ENCODE results near the gene BCR.

The BCR gene

GRCh38 chr22:23231471-23232093, 51.3 kb downstream of the BCR start:
- H3K4me3 ChIP-seq (ENCODE audit: low read length) = no peak overlapping the region
- DNase-seq (ENCODE audit: low read depth) = no peak
- TF ChIP-seq, protein P1, sequence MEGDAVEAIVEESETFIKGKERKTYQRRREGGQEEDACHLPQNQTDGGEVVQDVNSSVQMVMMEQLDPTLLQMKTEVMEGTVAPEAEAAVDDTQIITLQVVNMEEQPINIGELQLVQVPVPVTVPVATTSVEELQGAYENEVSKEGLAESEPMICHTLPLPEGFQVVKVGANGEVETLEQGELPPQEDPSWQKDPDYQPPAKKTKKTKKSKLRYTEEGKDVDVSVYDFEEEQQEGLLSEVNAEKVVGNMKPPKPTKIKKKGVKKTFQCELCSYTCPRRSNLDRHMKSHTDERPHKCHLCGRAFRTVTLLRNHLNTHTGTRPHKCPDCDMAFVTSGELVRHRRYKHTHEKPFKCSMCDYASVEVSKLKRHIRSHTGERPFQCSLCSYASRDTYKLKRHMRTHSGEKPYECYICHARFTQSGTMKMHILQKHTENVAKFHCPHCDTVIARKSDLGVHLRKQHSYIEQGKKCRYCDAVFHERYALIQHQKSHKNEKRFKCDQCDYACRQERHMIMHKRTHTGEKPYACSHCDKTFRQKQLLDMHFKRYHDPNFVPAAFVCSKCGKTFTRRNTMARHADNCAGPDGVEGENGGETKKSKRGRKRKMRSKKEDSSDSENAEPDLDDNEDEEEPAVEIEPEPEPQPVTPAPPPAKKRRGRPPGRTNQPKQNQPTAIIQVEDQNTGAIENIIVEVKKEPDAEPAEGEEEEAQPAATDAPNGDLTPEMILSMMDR (IDR thresholded peaks at IDR 0.05; ENCODE audit: insufficient read depth, low read depth, low read length, missing control alignments) = no peak

DNA sequence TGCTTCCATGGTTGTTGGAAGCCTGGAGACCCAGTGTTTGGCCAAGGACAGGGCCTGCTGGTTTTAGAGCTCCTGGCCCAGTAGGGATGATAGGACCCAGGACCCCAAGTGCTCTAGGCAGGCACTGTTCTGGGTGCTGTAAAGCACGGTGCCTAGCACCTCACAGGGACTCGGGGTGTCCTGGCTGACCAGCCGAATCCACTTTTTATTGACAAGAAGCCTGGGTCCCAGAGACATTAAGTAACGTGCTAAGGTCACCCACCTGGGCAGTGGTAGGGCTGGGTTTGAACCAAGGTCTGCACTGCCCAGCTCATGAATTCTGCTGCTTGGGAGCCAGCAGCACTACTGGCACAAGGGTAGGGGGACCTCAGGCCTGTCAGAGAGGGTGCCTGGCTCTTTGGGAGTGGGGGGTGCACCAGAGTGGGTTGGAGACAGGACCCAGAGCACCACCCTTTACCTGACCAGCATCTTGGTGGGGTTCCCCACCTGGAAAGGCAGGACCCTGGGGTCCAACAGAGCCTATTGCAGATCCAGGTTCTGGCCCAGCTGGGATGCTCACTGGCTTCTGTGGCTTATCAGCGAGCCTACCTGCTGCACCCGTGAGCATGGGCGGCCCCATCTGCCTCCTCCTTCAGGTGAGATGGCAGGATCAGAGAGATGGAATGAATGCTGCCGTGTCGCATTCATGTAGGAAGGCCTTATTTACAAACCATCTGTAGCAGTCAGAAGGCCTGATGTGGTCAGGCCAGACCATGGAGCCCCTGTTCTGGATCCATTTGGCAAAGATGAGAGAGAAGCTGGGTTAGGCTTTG, 52.0 kb downstream of the BCR start:
- TF ChIP-seq, protein P1 (IDR thresholded peaks at IDR 0.05; ENCODE audit: insufficient read depth, low read depth, low read length, missing control alignments) = no peak
- H3K4me3 ChIP-seq (ENCODE audit: low read length) = no peak overlapping the region
- DNase-seq (ENCODE audit: low read depth) = no peak

- no peak for DNase-seq (ENCODE audit: low read depth)
- TF ChIP-seq, protein P1 (IDR thresholded peaks at IDR 0.05; ENCODE audit: insufficient read depth, low read depth, low read length, missing control alignments) = no peak
Observed at GRCh38 chr22:23233084-23233531, 52.8 kb downstream of the BCR start.

DNA sequence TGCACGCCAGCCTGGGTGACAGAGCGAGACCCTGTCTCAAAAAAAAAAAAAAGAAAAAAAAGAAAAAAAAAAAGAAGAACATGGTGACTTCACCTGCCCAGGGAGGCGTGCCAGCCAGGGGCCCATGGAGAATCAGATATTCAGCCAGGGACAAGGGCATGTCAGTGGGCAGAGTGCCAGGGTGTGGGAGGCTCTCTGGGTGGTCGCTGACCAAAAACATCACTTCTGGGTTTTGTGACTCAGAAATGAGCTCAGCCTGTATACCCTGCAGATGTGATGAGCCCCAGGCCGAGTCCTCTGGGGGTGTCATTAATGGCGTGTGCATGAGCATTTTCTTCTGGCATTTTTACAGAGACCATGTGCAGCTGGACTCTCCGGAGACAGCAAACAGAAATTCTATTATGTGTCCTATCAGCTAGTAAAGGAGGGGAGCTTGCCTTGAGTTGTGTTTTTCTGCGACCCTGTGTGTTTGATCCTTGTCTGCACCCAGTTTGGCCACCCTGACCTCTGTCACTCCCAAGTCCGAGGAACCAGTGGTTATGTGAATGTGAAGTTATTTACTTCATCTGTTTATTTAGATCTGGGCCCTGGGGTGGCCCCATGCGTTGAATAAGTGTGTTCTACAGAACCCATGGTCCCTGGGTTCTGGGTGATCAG, 53.6 kb downstream of the BCR start:
- no peak overlapping the region for H3K4me3 ChIP-seq (ENCODE audit: low read length)
- no peak for DNase-seq (ENCODE audit: low read depth)
- TF ChIP-seq, protein P1 (IDR thresholded peaks at IDR 0.05; ENCODE audit: insufficient read depth, low read depth, low read length, missing control alignments) = no peak

More at GRCh38 chr22:23233084-23233531, 52.8 kb downstream of the BCR start:
- H3K4me3 ChIP-seq (ENCODE audit: low read length) = no peak overlapping the region

DNA sequence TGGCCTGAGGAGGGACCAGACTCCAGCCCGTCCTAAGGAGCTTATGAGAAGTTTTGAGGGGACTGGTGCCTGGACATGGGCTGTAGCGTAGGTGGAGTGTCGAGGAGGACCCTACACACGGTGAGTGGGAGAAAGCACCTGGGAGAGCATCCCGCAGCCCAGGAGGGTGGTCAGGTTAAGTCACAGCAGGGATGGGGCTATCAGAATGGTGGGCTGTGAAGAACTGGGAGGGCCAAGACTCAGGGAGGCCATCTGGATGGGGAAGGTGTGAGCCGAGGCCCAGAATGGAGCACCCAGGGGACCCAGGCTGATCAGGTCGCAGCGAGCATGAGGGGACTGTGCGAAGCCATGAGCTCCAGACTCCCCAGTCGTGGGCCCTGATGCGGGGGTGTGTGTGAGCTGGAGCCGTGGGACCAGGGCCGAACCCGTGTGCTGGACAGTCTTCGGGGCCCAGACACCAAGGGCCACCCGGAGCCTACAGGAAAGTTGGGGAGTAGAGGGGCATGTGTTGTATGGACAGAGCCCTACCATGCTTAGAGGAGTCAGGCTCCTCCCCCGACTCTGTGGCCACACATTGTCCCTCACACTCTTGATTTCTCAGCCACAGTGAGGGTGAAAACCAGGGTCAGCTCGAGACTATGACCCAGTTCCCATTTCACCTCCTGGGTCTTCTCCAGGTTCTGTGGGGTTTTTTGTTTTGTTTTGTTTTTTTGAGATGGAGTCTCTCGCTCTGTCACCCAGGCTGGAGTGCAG, 54.3 kb downstream of the BCR start:
- TF ChIP-seq, protein P1 (IDR thresholded peaks at IDR 0.05; ENCODE audit: insufficient read depth, low read depth, low read length, missing control alignments) = no peak
- H3K4me3 ChIP-seq (ENCODE audit: low read length) = no peak overlapping the region
- no peak for DNase-seq (ENCODE audit: low read depth)

DNA sequence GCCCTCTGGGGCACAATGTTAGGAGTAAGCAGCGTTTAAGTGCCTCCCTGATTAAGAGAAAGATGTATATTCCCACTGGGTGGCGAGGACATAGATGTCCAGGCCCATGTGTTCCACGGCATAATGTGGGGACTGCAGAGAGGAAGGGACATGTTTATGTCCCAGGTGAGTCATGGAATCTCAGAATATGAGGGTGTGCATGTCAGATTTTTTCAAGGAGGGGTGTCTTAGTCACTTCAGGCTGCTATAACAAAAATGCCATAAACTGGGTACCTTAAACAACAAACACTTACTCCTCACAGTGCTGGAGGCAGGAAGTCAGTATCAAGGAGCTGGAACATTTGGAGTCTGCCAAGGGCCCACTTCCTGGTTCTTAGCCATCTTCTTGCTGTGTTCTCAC, 55.1 kb downstream of the BCR start:
- DNase-seq (ENCODE audit: low read depth) = no peak
- H3K4me3 ChIP-seq (ENCODE audit: low read length) = no peak overlapping the region
- TF ChIP-seq, protein P1 (IDR thresholded peaks at IDR 0.05; ENCODE audit: insufficient read depth, low read depth, low read length, missing control alignments) = no peak

Measured in epithelial cell of esophagus (primary cell).